Subcutaneous adipose tissue (tissue), 4 donors: ENCODE results near the gene USPL1. TPM values are rescaled to one million over a fixed set of nuclear protein-coding genes. Genes with fewer than 3 reads are reported as not detected.

Experiments
- total RNA-seq, 4 donors: library from RNA; depleted of rRNA; stranded (reverse); fragments of >200 nt; gene quantifications; one replicate each; pipeline ENCODE4 v1.1.0, GENCODE V29; 2016
- TF ChIP-seq, protein P1 (sequence below): fragments of 450-650 bp; IDR thresholded peaks from one replicate; pipeline ENCODE4 v1.5.1; 2016; ENCODE audit warnings: low read depth, mild to moderate bottlenecking, control low read depth, antibody characterized with exemption, moderate library complexity

Gene USPL1
- total RNA-seq, 4 donors from 2014 or later, result 24.3 to 47.8 (median 25.9) TPM

DNA sequence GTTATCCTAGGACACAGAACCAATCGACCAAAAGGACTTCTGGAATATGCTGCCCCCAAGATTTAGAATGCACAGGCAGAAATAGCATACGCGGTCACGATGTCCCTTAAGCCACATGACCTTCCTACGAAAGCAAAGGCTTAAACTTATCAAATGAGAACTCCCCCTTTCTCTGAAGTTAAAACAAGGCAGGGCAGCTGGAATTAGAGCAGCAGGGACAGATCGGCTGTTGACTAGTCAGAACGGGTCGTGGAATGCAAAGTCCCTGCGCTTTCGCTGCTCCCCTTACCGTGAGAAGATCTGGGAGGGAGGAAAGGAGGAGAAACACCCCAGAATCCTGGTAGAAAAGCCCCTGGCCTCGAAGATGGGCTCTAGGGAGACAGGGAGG is 799 bp upstream of the USPL1 start:
- TF ChIP-seq, protein P1, sequence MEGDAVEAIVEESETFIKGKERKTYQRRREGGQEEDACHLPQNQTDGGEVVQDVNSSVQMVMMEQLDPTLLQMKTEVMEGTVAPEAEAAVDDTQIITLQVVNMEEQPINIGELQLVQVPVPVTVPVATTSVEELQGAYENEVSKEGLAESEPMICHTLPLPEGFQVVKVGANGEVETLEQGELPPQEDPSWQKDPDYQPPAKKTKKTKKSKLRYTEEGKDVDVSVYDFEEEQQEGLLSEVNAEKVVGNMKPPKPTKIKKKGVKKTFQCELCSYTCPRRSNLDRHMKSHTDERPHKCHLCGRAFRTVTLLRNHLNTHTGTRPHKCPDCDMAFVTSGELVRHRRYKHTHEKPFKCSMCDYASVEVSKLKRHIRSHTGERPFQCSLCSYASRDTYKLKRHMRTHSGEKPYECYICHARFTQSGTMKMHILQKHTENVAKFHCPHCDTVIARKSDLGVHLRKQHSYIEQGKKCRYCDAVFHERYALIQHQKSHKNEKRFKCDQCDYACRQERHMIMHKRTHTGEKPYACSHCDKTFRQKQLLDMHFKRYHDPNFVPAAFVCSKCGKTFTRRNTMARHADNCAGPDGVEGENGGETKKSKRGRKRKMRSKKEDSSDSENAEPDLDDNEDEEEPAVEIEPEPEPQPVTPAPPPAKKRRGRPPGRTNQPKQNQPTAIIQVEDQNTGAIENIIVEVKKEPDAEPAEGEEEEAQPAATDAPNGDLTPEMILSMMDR, result no peak

DNA sequence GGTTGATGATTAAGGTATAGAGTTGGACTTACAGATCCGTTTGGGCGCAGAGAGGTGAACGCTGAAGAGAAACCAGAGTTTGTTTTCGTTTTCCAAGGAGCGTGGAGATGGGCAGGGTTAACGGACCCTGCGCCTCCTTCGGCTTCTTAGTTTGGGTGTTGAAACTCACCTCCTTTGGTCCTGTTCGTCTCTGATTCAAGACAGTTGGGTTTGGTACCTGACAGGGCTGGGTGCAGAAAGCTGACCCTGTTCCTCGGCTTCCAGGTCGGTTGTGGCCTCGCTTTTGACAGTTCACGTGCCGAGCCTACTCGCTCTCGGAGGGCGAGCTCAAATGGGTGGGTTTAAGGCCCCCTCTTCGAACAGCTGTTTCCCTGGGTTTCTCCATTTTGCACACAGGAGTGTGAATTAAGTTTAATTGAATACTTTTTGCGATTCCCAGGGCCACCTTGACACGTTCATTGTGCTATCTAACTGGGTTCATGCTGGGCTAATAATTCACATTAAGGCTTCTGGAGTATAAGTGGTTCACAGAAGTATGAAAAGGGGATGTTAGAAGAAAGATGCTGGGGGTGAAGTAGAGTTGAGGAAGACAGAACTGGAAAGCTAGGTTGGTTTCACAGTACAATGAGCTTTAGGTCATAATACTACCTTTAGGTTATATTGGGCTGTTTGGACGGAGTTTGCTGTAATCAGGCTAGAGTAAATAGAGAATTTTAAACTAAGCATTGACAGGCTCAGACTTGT is 638 bp downstream of the USPL1 start:
- TF ChIP-seq, protein P1, result no peak

DNA sequence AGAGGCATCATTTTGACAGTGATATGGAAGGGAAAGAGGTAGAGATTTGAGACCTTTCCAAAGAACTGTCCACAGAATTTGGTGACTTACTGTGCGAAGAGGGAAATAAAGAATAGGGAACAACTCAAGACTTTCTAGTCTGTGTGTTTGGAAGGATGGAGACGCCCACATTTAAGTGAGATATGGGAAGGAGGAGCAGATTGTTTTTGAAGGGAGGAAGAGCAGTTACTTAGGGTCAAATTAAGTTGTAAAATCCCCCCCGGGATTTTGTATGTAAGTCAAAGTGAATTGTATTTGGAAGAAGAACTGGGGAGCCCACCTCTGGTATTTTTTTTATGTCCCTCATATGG is 1.2 kb downstream of the USPL1 start:
- TF ChIP-seq, protein P1, result no peak

DNA sequence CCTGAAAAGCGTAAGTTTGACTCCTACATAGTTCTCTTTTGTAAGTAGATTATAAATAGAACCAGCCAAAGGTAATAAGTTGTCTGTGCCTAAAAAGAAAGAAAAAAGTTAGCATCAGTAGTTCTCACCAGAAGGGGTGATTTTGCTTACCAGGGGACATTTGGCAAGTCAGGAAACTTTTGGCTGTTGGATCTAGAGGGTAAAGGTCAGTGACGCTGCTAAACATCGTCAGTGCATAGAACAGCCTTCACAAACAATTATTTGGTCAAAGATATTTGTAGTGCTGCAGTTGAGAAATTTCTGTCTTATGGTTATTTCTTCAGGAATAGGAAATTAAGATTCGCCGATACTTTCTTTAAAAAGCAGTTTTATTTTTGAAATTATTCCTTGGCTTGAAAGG is 2.0 kb downstream of the USPL1 start:
- TF ChIP-seq, protein P1, result no peak

DNA sequence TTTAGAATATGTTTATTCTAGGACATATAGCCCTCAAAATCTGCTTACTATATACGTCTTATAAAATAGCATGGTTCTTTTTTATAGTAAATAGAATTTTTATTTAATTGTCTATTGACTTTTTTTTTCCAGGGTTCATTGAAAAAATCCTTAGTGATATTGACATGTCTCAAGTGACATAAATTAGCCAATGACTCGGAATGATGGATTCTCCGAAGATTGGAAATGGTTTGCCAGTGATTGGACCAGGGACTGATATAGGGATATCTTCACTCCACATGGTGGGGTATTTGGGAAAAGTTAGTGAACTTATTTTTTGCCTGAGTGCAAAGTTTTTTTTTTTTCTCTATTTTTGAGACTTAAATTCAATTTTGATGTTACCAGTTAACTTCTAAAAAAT is 3.2 kb downstream of the USPL1 start:
- TF ChIP-seq, protein P1, result no peak

DNA sequence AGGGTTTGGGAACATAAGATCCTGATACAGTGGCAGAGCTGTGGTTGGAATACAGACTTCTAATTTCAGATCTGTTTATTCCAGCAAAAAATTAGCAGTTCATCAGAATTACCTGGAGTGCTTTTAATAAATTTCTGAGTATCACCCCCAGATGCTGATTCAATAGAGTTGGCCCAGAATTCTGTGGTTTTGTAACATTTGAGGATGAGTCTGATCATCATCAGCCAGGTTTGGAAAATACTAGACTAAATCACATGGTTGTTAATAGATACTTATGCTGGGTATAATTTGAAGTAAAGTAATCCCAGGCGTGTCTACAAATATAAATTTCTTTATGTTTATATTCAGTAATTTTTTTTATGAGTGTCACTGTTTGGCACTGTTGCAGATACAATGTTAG is 4.8 kb downstream of the USPL1 start:
- TF ChIP-seq, protein P1, result no peak

DNA sequence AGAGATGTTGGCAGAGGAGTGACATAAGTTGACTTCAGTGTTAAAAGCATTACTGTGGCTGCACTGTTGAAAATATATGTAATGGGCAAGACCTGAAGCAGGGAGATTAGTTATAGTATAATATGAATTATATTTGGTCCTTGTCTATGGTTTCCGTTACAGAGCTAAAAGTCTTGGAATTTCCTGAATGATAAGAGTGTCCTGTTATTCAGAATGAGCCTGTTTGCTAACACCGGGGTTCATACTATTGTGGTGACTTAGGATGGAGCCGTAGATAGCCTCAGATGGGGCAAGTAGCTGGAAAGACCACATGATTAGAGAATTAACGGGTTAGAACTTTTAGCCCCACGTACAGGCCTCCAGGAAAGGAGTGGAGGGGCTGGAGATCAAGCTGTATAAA is 5.7 kb downstream of the USPL1 start:
- TF ChIP-seq, protein P1, result no peak
